HepG2 (cell line): ENCODE data around the gene UBTF. TPM values are rescaled to one million over a fixed set of nuclear protein-coding genes. Genes with fewer than 3 reads are reported as not detected.

Source experiments
- GABPB1 ChIP-seq: IDR thresholded peaks from 2 replicates; pipeline ENCODE4 v1.6.1; 2016; ENCODE audit warnings: mild to moderate bottlenecking, missing genetic modification reagents, moderate library complexity, missing compliant biosample characterization
- KLF15 ChIP-seq: sonication (generic); formaldehyde crosslinking; IDR thresholded peaks from 2 replicates; pipeline ENCODE4 v1.8.1; 2023; ENCODE audit warnings: borderline replicate concordance, mild to moderate bottlenecking, inconsistent platforms, missing genetic modification reagents, mixed read lengths
- MAZ ChIP-seq, 2 experiments: sonication (generic) in 1 of 2; formaldehyde crosslinking in 1 of 2; IDR thresholded peaks; 2 replicates each; pipeline versions ENCODE4 v1.5.0 to v1.6.1; 2012 to 2020; ENCODE audit warnings: low read depth in 2 of 2, mild to moderate bottlenecking in 2 of 2, borderline replicate concordance in 1 of 2, improper control_type of control experiment in 1 of 2, low read length in 1 of 2, missing genetic modification reagents in 1 of 2, moderate library complexity in 1 of 2
- PITX1 ChIP-seq: sonication (generic); formaldehyde crosslinking; IDR thresholded peaks from 2 replicates; pipeline ENCODE4 v1.5.1; 2020; ENCODE audit warnings: mild to moderate bottlenecking, missing genetic modification reagents
- POLR2A ChIP-seq, 2 experiments: IDR thresholded peaks; 2 replicates each; pipeline ENCODE4 v1.6.1; 2011; ENCODE audit warnings: low read depth in 2 of 2, low read length in 2 of 2, mild to moderate bottlenecking in 1 of 2, moderate library complexity in 1 of 2; ENCODE audit not compliant: insufficient read depth in 1 of 2
- RFXAP ChIP-seq: sonication (generic); formaldehyde crosslinking; IDR thresholded peaks from 2 replicates; pipeline ENCODE4 v1.4.0; 2020; ENCODE audit warnings: missing genetic modification reagents, borderline replicate concordance
- SAP130 ChIP-seq: IDR thresholded peaks from 2 replicates; pipeline ENCODE4 v1.6.1; 2016; ENCODE audit warnings: low read depth
- ZBTB7A ChIP-seq: sonication (generic); formaldehyde crosslinking; IDR thresholded peaks from 2 replicates; pipeline ENCODE4 v1.8.0; 2022; ENCODE audit warnings: mild to moderate bottlenecking, missing genetic modification reagents
- ZMYM2 ChIP-seq: sonication (generic); formaldehyde crosslinking; IDR thresholded peaks from 2 replicates; pipeline ENCODE4 v1.8.0; 2022; ENCODE audit warnings: mild to moderate bottlenecking, missing genetic modification reagents
- ZNF558 ChIP-seq: sonication (generic); formaldehyde crosslinking; IDR thresholded peaks from 2 replicates; pipeline ENCODE4 v1.9.0; 2022; ENCODE audit warnings: mild to moderate bottlenecking, missing genetic modification reagents, borderline replicate concordance
- ZNF567 ChIP-seq: sonication (generic); formaldehyde crosslinking; IDR thresholded peaks from 2 replicates; pipeline ENCODE4 v1.8.1; 2023; ENCODE audit warnings: mild to moderate bottlenecking, missing genetic modification reagents, borderline replicate concordance
- ZNF629 ChIP-seq: sonication (generic); formaldehyde crosslinking; conservative IDR thresholded peaks from 2 replicates; pipeline ENCODE4 v1.5.0; 2020; ENCODE audit warnings: missing genetic modification reagents
- polyA plus RNA-seq, 8 experiments: library from polyadenylated mRNA; depleted of rRNA in 3 of 8; stranded (reverse) in 7 of 8; unstranded in 1 of 8; fragments of >200 nt; fragmentation: Illumina TruSeq in 4 of 8; extraction: Trizol in 4 of 8; gene quantifications; 2 replicates each; pipeline versions ENCODE4 v1.2.1 to v1.2.3, GENCODE V29; 2011 to 2016; ENCODE audit warnings: low read depth in 4 of 8, missing spikeins in 1 of 8, mixed read lengths in 1 of 8; ENCODE audit not compliant: insufficient read depth in 1 of 8
- total RNA-seq, 5 experiments: library from RNA; depleted of rRNA; stranded (reverse); fragments of >200 nt; fragmentation: Illumina TruSeq; extraction: Trizol; gene quantifications; 2 replicates each; pipeline ENCODE4 v1.2.3, GENCODE V29; 2016; ENCODE audit warnings: low read depth in 1 of 5
- TF ChIP-seq, protein P1 (sequence below): IDR thresholded peaks from 2 replicates; pipeline ENCODE4 v1.6.1; 2012; ENCODE audit warnings: low read length, improper control_type of control experiment
- TF ChIP-seq, protein P2 (sequence below): sonication (generic); formaldehyde crosslinking; IDR thresholded peaks from 2 replicates; pipeline ENCODE4 v1.4.0; 2020; ENCODE audit warnings: missing genetic modification reagents
- TF ChIP-seq, protein P3 (sequence below): sonication (generic); formaldehyde crosslinking; IDR thresholded peaks from 2 replicates; pipeline ENCODE4 v1.4.0; 2020; ENCODE audit warnings: mild to moderate bottlenecking, missing genetic modification reagents, borderline replicate concordance
- TF ChIP-seq, protein P4 (sequence below): sonication (generic); formaldehyde crosslinking; IDR thresholded peaks from 2 replicates; pipeline ENCODE4 v1.4.0; 2020; ENCODE audit warnings: missing genetic modification reagents

Gene UBTF
- total and polyA plus RNA-seq, 2 of the 13 experiments (the other 11 are each of a cell fraction or from before 2014, with no cell fraction given): 15.2 to 60.9 TPM

DNA sequence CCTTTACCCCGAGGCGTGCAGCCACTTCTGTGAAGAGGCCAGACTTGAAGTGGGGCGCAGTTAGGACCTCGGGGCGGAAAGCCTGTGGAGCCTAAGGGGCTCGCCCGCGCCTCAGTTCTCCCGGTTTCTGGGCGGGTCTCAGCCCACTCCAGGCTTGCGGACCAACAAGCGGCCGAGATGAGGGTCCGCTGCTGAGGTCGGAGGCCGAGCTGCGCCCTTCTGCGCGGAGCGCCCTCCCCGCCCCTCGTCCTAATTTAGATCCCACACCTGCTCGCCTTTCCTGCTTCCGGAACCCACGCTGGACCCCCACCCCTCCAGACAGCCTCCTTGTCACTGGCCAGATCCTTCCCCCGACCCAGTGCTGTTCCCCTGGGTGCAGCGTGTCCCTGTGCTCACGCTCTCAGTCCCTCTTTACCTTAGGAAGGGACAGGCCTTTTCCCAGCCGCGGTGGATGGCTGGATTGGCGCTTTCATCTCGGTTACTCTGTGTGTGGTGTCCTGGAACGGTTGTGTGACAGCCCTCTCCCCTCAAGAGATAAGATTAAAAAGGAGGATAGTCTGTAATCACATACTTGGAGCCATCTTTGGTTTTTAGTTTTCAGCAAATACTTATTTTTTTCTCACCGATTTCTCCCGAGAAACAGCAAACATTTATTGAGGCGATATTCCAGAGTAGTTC lies 18.9 kb downstream of the UBTF start (continued):
- TF ChIP-seq, protein P1, sequence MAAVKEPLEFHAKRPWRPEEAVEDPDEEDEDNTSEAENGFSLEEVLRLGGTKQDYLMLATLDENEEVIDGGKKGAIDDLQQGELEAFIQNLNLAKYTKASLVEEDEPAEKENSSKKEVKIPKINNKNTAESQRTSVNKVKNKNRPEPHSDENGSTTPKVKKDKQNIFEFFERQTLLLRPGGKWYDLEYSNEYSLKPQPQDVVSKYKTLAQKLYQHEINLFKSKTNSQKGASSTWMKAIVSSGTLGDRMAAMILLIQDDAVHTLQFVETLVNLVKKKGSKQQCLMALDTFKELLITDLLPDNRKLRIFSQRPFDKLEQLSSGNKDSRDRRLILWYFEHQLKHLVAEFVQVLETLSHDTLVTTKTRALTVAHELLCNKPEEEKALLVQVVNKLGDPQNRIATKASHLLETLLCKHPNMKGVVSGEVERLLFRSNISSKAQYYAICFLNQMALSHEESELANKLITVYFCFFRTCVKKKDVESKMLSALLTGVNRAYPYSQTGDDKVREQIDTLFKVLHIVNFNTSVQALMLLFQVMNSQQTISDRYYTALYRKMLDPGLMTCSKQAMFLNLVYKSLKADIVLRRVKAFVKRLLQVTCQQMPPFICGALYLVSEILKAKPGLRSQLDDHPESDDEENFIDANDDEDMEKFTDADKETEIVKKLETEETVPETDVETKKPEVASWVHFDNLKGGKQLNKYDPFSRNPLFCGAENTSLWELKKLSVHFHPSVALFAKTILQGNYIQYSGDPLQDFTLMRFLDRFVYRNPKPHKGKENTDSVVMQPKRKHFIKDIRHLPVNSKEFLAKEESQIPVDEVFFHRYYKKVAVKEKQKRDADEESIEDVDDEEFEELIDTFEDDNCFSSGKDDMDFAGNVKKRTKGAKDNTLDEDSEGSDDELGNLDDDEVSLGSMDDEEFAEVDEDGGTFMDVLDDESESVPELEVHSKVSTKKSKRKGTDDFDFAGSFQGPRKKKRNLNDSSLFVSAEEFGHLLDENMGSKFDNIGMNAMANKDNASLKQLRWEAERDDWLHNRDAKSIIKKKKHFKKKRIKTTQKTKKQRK: no peak
- peak; percentile 48; the same call in 1 of the 2 replicates for TF ChIP-seq KLF15
- TF ChIP-seq POLR2A (IDR thresholded peaks at IDR 0.05; ENCODE audit: insufficient read depth in 1 of 2, low read depth in 2 of 2, low read length in 2 of 2): peak; percentile 74 to 78
- TF ChIP-seq MAZ (IDR thresholded peaks at IDR 0.05; ENCODE audit: borderline replicate concordance, low read depth, low read length): no peak
- peak; percentile 59 for TF ChIP-seq MAZ (CRISPR knock-in tag; IDR thresholded peaks at IDR 0.05; ENCODE audit: low read depth)
- 0 out of 2 replicates have a peak, but pooled peaks have one; percentile 18 for TF ChIP-seq ZMYM2 (CRISPR knock-in tag)
- TF ChIP-seq ZNF558 (CRISPR knock-in tag): no peak; the same call in 1 of the 2 replicates
- TF ChIP-seq, protein P2, sequence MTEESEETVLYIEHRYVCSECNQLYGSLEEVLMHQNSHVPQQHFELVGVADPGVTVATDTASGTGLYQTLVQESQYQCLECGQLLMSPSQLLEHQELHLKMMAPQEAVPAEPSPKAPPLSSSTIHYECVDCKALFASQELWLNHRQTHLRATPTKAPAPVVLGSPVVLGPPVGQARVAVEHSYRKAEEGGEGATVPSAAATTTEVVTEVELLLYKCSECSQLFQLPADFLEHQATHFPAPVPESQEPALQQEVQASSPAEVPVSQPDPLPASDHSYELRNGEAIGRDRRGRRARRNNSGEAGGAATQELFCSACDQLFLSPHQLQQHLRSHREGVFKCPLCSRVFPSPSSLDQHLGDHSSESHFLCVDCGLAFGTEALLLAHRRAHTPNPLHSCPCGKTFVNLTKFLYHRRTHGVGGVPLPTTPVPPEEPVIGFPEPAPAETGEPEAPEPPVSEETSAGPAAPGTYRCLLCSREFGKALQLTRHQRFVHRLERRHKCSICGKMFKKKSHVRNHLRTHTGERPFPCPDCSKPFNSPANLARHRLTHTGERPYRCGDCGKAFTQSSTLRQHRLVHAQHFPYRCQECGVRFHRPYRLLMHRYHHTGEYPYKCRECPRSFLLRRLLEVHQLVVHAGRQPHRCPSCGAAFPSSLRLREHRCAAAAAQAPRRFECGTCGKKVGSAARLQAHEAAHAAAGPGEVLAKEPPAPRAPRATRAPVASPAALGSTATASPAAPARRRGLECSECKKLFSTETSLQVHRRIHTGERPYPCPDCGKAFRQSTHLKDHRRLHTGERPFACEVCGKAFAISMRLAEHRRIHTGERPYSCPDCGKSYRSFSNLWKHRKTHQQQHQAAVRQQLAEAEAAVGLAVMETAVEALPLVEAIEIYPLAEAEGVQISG (CRISPR knock-in tag): peak; percentile 76
- TF ChIP-seq, protein P3, sequence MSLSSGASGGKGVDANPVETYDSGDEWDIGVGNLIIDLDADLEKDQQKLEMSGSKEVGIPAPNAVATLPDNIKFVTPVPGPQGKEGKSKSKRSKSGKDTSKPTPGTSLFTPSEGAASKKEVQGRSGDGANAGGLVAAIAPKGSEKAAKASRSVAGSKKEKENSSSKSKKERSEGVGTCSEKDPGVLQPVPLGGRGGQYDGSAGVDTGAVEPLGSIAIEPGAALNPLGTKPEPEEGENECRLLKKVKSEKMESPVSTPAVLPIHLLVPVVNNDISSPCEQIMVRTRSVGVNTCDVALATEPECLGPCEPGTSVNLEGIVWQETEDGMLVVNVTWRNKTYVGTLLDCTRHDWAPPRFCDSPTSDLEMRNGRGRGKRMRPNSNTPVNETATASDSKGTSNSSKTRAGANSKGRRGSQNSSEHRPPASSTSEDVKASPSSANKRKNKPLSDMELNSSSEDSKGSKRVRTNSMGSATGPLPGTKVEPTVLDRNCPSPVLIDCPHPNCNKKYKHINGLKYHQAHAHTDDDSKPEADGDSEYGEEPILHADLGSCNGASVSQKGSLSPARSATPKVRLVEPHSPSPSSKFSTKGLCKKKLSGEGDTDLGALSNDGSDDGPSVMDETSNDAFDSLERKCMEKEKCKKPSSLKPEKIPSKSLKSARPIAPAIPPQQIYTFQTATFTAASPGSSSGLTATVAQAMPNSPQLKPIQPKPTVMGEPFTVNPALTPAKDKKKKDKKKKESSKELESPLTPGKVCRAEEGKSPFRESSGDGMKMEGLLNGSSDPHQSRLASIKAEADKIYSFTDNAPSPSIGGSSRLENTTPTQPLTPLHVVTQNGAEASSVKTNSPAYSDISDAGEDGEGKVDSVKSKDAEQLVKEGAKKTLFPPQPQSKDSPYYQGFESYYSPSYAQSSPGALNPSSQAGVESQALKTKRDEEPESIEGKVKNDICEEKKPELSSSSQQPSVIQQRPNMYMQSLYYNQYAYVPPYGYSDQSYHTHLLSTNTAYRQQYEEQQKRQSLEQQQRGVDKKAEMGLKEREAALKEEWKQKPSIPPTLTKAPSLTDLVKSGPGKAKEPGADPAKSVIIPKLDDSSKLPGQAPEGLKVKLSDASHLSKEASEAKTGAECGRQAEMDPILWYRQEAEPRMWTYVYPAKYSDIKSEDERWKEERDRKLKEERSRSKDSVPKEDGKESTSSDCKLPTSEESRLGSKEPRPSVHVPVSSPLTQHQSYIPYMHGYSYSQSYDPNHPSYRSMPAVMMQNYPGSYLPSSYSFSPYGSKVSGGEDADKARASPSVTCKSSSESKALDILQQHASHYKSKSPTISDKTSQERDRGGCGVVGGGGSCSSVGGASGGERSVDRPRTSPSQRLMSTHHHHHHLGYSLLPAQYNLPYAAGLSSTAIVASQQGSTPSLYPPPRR: peak; percentile 37; the same call in 1 of the 2 replicates
- peak; percentile 77; the same call in 1 of the 2 replicates for TF ChIP-seq GABPB1 (CRISPR knock-in tag)
- TF ChIP-seq ZNF567 (CRISPR knock-in tag): 0 out of 2 replicates have a peak, but pooled peaks have one; percentile 20
- TF ChIP-seq, protein P4, sequence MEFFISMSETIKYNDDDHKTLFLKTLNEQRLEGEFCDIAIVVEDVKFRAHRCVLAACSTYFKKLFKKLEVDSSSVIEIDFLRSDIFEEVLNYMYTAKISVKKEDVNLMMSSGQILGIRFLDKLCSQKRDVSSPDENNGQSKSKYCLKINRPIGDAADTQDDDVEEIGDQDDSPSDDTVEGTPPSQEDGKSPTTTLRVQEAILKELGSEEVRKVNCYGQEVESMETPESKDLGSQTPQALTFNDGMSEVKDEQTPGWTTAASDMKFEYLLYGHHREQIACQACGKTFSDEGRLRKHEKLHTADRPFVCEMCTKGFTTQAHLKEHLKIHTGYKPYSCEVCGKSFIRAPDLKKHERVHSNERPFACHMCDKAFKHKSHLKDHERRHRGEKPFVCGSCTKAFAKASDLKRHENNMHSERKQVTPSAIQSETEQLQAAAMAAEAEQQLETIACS: peak; percentile 54
- TF ChIP-seq SAP130 (CRISPR knock-in tag): peak; percentile 57; the same call in 1 of the 2 replicates
- TF ChIP-seq PITX1 (CRISPR knock-in tag): peak; percentile 46; the same call in 1 of the 2 replicates
- no peak for TF ChIP-seq ZNF629 (CRISPR knock-in tag)
- TF ChIP-seq ZBTB7A: peak; percentile 86
- TF ChIP-seq RFXAP (CRISPR knock-in tag): 0 out of 2 replicates have a peak, but pooled peaks have one; percentile 59
